GM21529 (cell line): Measurements from ENCODE around the gene PTCH2.
"Not testable (repeated sequence)": the region's sequence is repeated elsewhere in the genome, so short reads cannot be mapped to it uniquely, and the experiment has no call there.

ENCODE experiments used
- ATAC-seq: cut with Tn5 transposase; IDR thresholded peaks from one replicate; pipeline ENCODE4 v1.9.1; 2021; ENCODE audit not compliant: unreplicated experiment

PTCH2 gene

DNA sequence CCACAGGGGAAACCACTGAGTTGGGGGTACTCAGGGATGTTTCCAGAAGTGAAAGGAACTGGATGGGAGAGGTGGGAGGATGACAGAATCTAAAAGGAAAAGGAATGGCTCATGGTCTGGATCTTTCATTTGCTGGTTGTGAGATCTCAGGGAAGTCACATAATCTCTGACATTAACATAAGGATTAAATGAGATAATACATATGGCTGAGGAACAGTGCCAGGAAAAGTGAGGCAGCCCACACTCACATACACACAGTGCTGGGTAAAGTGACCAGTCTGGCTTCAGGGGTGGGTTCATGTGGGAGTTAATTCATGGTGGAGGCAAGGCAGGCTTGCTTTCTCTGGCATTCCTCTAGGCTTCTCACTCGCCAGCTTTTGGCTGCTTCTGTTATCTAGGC lies 3.9 kb upstream of the PTCH2 start:
- no peak for ATAC-seq

DNA sequence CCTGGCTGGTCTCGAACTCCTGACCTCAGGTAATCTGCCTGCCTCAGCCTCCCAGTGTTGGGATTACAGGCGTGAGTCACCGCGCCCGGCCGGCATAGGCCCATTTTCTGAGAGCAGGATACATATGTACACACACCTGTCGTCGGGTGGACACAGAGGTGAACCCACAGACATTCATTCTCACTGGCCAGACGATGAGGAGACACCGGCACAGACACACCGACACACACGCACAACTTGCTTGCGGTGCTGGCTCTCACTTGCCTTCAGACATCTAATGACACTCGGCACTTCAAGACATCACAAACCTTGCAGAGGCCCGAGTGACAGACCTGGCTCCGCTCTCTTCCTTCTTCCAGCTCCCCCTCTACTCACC lies 579 bp downstream of the PTCH2 start:
- no peak for ATAC-seq

DNA sequence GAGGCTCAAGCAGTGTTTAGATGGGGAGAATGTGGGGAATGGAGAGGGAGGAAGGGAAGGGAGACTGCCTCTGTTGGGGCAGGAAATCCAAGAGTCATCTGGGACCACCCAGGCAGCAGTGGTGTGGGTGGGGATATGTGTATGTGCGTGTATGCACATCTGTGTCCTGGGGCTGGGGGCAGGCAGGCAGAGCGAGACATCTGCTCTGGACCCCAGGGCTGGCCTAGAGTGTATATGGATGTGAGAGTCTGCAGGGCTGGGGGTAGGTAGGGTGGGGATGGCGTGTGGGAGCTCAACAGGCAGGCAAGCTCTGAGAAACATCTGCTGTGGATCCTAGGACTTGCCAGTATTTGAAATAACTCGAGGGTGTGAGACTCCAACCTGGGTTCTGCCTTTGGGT lies 3.5 kb downstream of the PTCH2 start:
- no peak for ATAC-seq

DNA sequence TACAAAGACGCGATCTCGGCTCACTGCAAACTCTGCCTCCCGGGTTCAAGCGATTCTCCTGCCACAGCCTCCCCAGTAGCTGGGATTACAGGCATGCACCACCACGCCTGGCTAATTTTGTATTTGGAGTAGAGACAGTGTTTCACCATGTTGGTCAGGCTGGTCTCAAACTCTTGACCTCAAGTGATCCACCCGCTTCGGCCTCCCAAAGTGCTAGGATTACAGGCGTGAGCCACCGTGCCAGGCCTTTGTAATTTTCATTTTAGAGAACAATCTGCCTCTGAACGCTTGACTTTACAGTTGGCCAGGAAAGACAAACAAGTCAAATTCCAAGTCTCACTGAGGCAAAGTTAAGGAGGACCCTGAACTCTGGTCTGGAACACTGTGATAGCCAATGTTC lies 4.8 kb downstream of the PTCH2 start:
- ATAC-seq: not testable (repeated sequence)

DNA sequence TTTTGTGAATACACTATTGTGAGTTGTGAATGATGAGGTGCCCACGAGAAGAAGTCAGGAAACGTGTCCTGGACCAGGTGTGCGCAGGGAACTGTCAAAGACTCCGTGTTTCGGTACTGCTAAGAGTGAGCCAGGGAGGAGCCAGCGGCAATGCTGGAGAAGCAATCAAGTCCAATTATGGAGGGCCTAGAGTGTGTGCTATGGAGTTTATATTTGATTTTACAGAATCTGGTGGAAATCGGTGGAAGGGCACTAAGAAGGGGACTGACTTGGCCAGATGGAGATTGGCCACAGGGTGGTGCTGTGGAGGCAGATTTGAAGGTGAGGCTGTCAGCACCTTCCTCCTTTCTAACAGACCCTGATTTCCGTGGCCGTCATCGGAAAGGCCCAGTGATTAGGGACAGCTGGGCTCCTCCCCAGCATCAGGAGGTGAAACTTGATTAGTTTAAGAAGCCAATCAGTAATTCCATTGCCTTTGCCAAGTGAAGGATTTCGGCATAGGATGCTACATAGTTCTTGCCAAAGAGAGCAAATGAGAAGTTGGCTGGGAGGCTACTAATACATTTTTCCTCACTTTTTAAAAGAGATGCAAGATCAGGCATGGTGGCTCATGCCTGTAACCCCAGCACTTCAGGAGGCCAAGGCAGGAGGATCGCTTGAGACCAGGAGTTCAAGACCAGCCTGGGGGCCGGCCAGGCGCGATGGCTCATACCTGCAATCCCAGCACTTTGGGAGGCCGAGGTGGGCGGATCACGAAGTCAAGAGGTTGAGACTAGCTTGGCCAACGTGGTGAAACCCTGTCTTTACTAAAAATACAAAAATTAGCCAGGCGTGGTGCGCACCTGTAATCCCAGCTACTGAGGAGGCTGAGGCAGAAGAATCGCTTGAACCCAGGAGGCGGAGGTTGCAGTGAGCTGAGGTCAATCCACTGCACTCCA lies 7.0 kb downstream of the PTCH2 start:
- ATAC-seq: peak; percentile 72

DNA sequence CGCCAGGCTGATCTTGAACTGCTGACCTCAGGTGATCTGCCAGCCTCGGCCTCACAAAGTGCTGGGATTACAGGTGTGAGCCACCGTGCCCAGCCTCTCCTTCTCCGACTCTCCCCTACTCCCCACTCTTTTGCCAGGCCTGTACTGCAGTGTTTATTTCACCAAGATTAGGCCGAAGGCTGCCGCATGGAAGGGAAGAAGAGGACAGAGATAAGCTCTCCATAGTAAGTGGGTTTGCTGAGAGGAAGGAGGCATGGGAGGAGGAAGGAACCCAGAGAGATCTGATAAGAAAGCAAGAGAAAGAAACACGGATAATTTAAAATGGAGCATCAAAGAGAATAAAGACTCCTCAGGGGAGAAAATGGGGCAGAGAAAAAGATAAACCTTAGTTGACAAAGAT lies 8.7 kb downstream of the PTCH2 start:
- ATAC-seq: no peak

DNA sequence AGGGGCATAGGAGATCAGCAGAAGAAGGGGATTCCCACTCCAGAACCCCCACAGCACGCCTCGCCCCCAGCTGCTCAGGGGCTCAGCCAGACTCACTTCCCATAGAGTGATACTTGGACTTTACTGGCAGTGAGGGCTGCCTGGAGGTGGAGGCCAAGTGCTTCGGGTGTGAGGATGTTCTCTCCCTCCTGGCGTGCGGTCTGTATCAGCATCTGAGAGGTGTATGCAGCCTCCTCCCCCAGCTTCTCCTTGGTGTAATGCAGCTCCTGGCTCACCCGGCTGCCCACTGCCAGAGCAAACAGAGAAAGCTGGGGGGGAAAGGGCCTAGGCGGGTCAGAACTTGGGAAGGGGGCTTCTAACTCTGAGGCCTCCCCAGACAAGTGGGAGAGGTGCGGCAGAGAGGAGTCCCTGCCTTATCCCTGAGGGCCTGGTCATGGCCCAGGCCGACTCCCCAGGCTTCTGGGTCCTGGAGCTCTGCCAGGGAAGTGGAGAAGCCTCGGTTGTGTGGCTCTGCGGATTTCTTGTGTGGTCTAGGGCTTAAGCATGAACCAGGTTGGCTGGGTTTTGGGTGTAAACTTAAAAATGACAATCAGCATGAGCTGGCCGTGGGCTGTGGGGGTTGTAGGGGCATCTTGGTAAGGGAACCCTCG lies 10.9 kb downstream of the PTCH2 start:
- ATAC-seq: no peak

DNA sequence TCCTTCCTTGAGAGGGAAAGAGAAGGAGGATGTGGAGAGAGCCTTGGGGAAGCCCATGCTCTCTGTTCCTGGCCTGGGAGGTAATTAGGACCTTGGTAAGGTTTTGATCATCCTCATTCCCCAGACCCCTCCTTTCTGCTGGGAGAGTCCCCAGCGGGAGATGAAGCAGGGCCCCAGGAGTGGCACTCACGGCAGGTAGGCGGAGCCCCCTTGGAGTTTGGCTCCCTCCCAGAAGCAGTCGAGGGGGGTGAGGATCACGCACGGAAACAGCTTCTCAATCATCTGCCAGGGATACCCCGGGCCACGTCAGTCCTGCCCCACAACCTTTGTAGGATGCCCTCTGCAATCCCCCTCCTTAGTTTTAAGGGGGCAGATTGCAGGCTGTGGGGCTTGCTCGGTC lies 11.5 kb downstream of the PTCH2 start:
- no peak for ATAC-seq

GRCh38 chr1:44830900-44831304 lies 12.2 kb downstream of the PTCH2 start:
- ATAC-seq: no peak

DNA sequence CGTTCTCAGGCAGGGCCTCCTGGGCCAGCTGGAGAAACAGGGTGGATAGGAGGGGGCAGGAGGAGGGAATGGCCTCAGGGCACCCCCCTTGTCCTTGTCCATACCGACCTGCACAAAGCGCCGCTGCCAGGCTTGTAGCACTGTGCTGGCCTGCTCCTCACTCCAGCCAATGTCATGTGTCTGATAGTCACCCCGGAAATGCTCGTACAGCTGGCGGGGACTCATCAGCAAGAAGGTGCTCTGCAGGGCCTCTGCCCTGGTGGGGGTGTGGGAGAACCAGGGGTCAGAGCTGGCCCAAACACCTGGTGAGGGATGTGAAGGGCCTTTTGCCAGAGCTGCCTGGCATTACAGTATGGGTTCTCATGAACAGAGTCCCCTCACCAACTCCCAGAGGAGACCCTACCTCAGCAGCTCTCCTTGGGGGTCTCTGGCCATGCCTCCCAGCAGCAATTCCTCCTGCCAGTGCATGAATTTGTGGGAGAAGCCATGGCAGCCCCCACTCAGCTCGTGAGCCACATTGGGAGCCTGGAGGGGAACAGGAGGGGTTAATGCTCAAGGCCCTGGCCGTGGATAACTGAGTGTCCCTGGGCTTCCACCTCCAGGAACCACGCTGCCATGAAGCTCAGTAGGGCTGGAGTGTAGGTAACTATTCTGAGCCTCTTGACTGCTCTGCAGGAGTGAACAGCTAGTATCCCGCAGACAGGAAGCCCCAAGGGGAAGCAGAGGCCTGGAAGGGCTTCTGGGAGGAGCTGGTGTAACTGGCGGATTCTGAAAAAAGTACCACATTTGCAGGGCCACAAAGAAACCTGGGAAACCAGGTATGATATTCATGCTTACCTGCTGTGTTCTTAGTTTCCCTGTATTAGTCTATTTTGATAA lies 13.3 kb downstream of the PTCH2 start:
- no peak for ATAC-seq

DNA sequence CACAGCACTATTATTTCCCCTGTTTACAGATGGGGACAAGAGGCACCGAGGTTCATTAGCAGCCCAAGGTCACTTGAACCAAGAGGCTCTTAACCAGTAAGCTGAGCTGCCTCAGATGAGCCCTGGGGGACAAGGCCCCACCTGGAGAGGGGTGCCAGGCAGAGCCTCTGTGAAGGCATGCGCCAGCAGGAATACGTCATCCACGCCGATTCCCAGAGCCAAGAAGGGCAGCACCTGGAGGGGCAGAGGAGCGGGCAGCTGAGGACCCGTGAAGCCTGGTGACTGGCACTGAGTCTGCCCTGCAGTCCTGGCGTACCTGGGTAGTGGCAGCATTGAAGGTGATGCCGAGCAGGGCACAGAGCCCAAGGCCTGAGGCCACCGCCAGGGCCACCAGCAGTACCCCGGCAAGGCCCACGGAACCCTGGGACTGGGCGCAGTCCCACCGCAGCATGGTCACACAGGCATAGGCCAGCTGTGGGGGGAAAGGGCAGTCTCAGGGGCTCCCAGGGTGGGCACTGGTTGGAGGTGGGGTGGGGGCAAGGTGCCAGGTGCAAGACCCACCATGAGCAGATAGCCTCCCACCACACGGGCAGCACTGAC lies 14.1 kb downstream of the PTCH2 start:
- ATAC-seq: no peak

GRCh38 chr1:44828003-44828651 lies 14.9 kb downstream of the PTCH2 start:
- no peak for ATAC-seq

- ATAC-seq: no peak
These were observed 15.7 kb downstream of the PTCH2 start for GRCh38 chr1:44827197-44828002.

DNA sequence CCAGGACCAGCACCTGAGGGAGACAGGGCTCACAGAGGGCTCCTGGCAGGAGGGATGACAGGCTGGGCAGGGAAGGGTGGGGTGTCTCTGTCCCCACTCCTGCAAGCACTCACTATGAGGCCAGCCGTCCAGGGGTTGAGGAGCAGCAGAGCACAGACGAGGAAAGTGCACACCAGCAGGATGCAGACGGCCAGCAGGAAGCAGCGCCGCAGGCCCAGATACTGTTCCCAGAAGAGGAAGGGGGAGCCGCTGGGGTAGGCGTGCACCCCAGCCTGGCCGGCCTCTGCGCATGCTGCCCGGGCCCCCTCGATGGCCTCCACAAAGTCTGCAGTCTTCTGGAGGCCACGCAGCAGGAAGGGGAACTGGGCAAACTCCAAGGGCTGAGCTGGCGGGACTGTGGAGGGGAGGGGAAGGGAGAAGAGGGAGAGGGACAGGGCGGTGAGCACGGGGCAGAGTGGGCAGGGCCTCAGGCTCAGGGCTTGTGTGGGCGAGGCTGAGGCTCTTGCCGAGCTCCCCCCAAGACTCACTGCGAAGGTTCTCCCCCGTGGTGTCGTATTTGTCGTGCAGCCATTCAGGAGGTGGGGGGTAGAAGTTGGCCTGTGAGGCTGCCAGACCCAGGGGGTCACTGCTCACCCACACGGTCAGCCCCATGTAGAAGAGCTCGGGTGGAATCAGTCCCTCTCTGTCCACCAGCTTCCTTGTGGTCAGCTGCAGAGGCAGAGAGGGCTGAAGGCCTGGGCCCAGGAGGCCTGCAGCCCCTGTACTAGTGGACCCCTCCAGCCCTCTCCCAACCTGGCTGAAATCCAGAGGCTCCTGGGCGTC lies 16.5 kb downstream of the PTCH2 start:
- ATAC-seq: no peak

GRCh38 chr1:44824392-44824791 lies 18.7 kb downstream of the PTCH2 start:
- not testable (repeated sequence) for ATAC-seq

GRCh38 chr1:44822981-44823451 lies 20.0 kb downstream of the PTCH2 start:
- ATAC-seq: no peak

DNA sequence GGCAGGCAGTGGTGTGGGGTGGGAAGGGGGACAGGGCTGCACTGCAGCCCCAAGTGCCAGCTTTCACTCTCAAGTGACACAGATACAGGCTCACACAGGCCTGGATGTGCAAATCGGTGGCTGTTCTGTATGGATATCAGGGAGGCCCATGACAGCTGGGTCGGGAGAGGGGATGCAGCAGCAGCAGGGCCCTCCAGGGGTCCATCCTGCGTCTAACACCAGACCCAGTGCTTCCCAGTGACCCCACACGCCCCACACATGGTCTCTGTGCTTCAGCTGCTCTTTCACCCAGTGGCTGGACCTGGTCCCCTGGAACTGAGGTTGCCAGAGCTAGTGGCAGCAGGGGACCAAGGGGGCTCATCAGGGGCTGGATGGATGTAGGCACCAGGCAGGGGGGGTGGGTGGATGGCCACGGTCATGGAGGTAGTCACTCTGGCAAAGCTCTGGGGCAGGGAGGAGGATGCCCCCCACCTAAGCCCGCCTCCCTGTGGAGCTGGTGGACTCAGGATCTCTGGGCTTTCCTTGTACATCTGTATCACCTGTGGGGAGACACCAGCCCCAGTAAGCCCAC lies 20.8 kb downstream of the PTCH2 start:
- no peak for ATAC-seq

DNA sequence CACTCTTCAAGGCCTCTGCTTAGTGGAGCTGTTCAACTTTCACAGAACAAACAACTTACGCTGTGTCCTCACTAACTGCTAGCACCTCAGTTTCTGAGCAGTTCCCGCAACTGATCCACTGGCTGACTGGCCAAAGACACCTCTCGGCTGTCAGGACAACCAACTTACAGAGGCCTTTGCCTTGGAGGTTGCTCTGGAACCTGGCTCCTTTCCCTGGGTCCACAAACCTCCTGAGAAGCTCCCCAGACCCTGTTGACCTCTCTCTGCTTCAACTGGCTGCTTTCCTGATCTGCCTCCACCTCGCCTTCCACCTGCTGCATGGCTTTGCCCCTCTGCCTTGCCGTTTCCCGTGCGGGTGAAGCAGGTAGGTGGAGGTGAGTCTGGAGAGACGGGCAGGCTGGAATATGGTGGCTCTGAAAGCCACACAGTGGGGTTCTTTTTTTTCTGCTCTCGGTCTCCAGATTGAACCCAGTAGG lies 21.8 kb downstream of the PTCH2 start:
- ATAC-seq: no peak
